ENCODE data around the gene CR1L. TPM values are rescaled to one million over a fixed set of nuclear protein-coding genes. Genes with fewer than 3 reads are reported as not detected.

CR1L gene
- total RNA-seq, 2 donors from 2014 or later = not detected

- Histone ChIP-seq H3K4me3 (no peak overlapping the region), H3K4me1 (no peaks in the 10 kb centered on the region), H3K36me3 (no peaks in the 10 kb centered on the region), H3K27me3 (no peaks in the 10 kb centered on the region), H3K9me3 (no peaks in the 10 kb centered on the region), H3K27ac (no peak overlapping the region)
- no peak for DNase-seq (ENCODE audit: low spot score)
- TF ChIP-seq CTCF (IDR thresholded peaks at IDR 0.05) = no peak
Observed at GRCh38 chr1:207740207-207740606, 95.3 kb downstream of the CR1L start.

- Histone ChIP-seq H3K4me3 (no peak overlapping the region), H3K27ac (no peak overlapping the region), H3K36me3 (no peaks in the 10 kb centered on the region), H3K4me1 (peaks cover 0 to 3% of the 10 kb centered on the region in 2 donors), H3K9me3 (no peaks in the 10 kb centered on the region), H3K27me3 (no peaks in the 10 kb centered on the region)
- no peak for DNase-seq (ENCODE audit: low spot score)
- TF ChIP-seq CTCF (IDR thresholded peaks at IDR 0.05) = no peak
Observed at GRCh38 chr1:207742850-207743555, 98.1 kb downstream of the CR1L start.

- Histone ChIP-seq H3K9me3 (no peaks in the 10 kb centered on the region), H3K27me3 (no peaks in the 10 kb centered on the region), H3K4me1 (peaks cover 0 to 14% of the 10 kb centered on the region in 2 donors), H3K36me3 (no peaks in the 10 kb centered on the region), H3K27ac (no peak overlapping the region), H3K4me3 (no peak overlapping the region)
- DNase-seq (ENCODE audit: low spot score) = no peak
- no peak for TF ChIP-seq CTCF (IDR thresholded peaks at IDR 0.05)
Observed at GRCh38 chr1:207744000-207744534, 99.1 kb downstream of the CR1L start.

- Histone ChIP-seq H3K27me3 (no peaks in the 10 kb centered on the region), H3K4me1 (peaks cover 0 to 25% of the 10 kb centered on the region in 2 donors), H3K36me3 (no peaks in the 10 kb centered on the region), H3K9me3 (no peaks in the 10 kb centered on the region), H3K27ac (no peak overlapping the region), H3K4me3 (no peak overlapping the region)
- no peak for DNase-seq (ENCODE audit: low spot score)
- no peak for TF ChIP-seq CTCF (IDR thresholded peaks at IDR 0.05)
Observed at GRCh38 chr1:207745285-207745684, 100.4 kb downstream of the CR1L start.

- Histone ChIP-seq H3K27ac (no peak overlapping the region), H3K4me1 (peaks cover 0 to 33% of the 10 kb centered on the region in 2 donors), H3K9me3 (no peaks in the 10 kb centered on the region), H3K27me3 (no peaks in the 10 kb centered on the region), H3K36me3 (no peaks in the 10 kb centered on the region), H3K4me3 (no peak overlapping the region)
- TF ChIP-seq CTCF (IDR thresholded peaks at IDR 0.05) = no peak
- no peak for DNase-seq (ENCODE audit: low spot score)
Observed at GRCh38 chr1:207745839-207746767, 101.2 kb downstream of the CR1L start.
